HG03095 (cell line): ENCODE measurements around the gene HNRNPCL4.
"Not testable (repeated sequence)": the region's sequence is repeated elsewhere in the genome, so short reads cannot be mapped to it uniquely, and the experiment has no call there.

Experiments
- ATAC-seq: cut with Tn5 transposase; IDR thresholded peaks from one replicate; pipeline ENCODE4 v1.9.1; 2021; ENCODE audit warnings: moderate library complexity; ENCODE audit not compliant: unreplicated experiment

The HNRNPCL4 gene

DNA sequence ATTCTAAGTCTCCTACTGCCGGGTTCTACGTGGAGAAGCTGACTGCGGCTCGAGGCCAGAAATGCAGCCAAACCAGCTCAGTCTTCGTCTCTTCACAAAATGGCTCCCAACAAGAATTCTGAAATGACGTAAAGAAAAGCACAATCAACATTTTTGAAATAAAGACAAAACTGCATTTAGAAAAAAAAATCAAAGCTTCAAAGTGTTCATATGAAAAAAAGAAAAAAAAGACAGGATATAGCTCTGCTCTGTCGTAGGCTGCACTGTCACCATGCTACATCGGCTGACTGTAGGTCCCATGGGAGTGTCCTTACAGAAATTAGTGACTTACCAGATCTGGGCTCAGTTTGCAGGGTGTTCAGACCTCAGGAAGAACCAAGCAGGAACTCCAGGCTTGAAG, at the start of gene HNRNPCL4:
Gene HNRNPCL4, minus strand, starts transcription at position 101 of the 400 bp plus-strand sequence. CDS start 164 bp downstream, outside the sequence.
- ATAC-seq = not testable (repeated sequence)

DNA sequence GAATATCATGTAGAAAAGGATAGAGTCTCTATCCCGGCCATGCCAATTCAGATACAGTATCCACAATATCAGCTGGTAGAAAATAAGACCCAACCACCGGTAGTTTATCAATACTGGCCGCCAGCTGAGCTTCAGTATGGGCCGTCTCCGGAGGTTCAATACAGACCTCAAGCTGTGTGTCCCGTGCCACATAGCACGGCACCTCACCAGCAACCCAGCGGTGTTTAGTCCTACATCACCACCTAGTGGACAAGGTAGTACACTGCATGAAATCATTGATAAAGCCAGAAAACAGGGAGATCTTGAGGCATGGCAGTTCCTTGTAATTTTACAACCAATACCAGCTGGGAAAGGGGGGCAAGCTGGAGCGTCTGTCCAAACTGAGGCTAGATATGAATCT, 43.3 kb upstream of the HNRNPCL4 start:
- ATAC-seq = not testable (repeated sequence)

DNA sequence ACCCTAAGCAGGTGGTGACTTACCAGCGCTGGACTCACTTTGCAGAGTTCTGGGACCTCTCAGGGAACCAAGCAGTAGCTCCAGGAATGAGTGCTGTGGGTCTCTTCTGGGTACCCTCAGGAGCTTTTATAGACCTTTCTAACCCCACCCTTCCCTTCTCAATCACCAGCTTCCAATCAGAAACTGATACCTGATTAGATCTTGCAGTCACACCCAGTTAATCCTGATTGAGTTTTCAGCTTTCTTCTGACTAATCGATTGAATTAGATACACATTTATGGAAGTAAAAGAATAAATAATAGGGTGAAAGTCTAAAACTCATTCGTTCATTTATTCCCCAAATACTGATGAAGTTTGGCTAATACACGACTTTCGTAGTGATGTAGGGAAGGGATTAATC, 35.9 kb upstream of the HNRNPCL4 start, which contains the start of gene PRAMEF13:
Gene PRAMEF13, minus strand, starts transcription at position 101 of the 400 bp plus-strand sequence. CDS start 1,820 bp downstream, outside the sequence.
- not testable (repeated sequence) for ATAC-seq

DNA sequence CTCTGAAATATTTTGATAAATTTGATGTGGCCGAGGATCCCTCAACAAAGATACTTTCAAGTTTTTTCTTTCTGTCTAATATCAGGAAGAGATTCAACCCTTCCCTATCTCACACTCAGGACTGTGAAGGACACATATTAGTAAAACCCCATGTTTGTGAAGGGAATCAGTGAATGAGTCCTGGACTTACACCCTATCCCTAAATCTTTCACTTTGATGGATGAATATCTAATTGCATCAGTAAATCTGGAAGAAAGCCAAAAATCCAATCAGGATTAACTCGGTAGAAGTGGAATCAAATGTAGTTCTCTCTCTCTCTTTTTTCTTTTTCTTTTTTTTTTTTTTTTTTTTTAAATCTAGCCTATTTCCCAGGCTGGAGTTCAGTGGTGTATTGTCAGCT, 6.1 kb upstream of the HNRNPCL4 start, which contains the start of gene PRAMEF9:
Gene PRAMEF9, plus strand, starts transcription at position 301 of the 400 bp plus-strand sequence. CDS start 3,433 bp downstream, outside the sequence.
- ATAC-seq = not testable (repeated sequence)

DNA sequence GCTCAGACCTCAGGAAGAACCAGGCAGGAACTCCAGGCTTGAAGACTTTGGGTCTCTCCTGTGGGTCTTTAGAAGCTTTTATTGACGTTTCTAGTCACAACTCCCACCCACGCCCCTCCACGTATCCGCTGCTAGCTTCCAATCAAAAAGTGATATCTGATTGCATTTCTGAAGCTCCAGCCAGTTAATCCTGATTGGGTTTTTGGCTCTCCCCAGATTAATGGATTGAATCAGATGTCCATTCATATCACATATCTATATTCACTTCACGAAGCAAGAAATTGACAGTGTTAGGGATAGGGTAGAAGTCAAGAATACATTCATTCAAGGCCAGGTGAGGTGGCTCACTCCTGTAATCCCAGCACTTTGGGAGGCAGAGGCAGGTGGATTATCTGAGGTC, 9.5 kb downstream of the HNRNPCL4 start, which contains the start of gene PRAMEF26:
Gene PRAMEF26, minus strand, starts transcription at position 101 of the 400 bp plus-strand sequence. CDS start 2,914 bp downstream, outside the sequence.
- ATAC-seq = not testable (repeated sequence)

DNA sequence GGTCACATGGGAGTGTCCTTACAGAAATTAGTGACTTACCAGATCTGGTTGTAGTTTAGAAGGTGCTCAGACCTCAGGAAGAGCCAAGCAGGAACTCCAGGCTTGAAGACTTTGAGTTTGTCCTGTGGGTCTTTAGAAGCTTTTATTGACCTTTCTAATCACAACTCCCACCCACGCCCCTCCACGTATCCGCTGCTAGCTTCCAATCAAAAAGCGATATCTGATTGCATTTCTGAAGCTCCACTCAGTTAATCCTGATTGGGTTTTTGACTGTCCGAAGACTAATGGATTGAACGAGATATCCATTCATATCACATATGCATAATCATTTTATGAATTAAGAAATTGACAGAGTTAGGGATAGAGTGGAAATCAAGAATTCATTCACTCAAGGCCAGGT, 48.7 kb downstream of the HNRNPCL4 start, which contains the start of gene HNRNPCL2:
Gene HNRNPCL2, minus strand, starts transcription at position 101 of the 400 bp plus-strand sequence. CDS start 454 bp downstream, outside the sequence.
- not testable (repeated sequence) for ATAC-seq
